PC-9 (cell line): Measurements from ENCODE around the gene RTKN.

ENCODE experiments used
- CTCF ChIP-seq: fragments of 200-600 bp; sonication (generic); conservative IDR thresholded peaks from 2 replicates; pipeline ENCODE4 v1.6.1; 2017; ENCODE audit warnings: mixed run types, antibody characterized with exemption, mild to moderate bottlenecking, moderate library complexity
- EZH2 ChIP-seq: fragments of 200-600 bp; sonication (generic); IDR thresholded peaks from 2 replicates; pipeline ENCODE4 v1.8.0; 2017; ENCODE audit warnings: antibody characterized with exemption, low read depth

GRCh38 chr2:74457549-74458131, 15.9 kb upstream of the RTKN start:
- TF ChIP-seq CTCF (no peak), EZH2 (no peak)
